HEK293 (cell line): ENCODE measurements around the gene PLXNA2.

Experiments used
- CTCF ChIA-PET: fragments of 350-600 bp; formaldehyde crosslinking; extraction: SDS; loops from one replicate; lab custom pipeline; 2021; ENCODE audit warnings: antibody characterized with exemption; lab: Yijun Ruan, JAX
- POLR2A ChIA-PET: fragments of 300-600 bp; formaldehyde crosslinking; extraction: SDS; loops from one replicate; lab custom pipeline; 2020; ENCODE audit warnings: antibody characterized with exemption, inconsistent platforms; lab: Yijun Ruan, JAX
- H3K27ac ChIP-seq: fragments of 200-500 bp; sonication (Bioruptor generic); 2 replicates; pipeline ENCODE4 v1.5.1; 2014; ENCODE audit warnings: low read depth, low read length, control low read depth, inconsistent platforms; ENCODE audit errors: extremely low read depth
- H3K36me3 ChIP-seq, 2 experiments: fragments of 200-500 bp in 1 of 2; sonication (Bioruptor generic) in 1 of 2; 1 replicate in 1 of 2; 2 replicates in 1 of 2; pipeline ENCODE4 v1.5.1; 2014 to 2017; ENCODE audit warnings: inconsistent platforms in 2 of 2, low read length in 2 of 2; ENCODE audit not compliant: control insufficient read depth in 2 of 2, insufficient read depth in 1 of 2
- H3K4me1 ChIP-seq: fragments of 200-500 bp; sonication (Bioruptor generic); 2 replicates; pipeline ENCODE4 v1.5.1; 2014; ENCODE audit warnings: mild to moderate bottlenecking, low read length, inconsistent platforms; ENCODE audit not compliant: control insufficient read depth, insufficient read depth
- H3K4me3 ChIP-seq: 2 replicates; pipeline ENCODE4 v1.5.1; 2011; ENCODE audit warnings: low read depth, mild to moderate bottlenecking, control low read depth, low read length, moderate library complexity
- H3K9me3 ChIP-seq: fragments of 200-500 bp; sonication (Bioruptor generic); 2 replicates; pipeline ENCODE4 v1.5.1; 2014; ENCODE audit warnings: low read depth, low read length, inconsistent platforms; ENCODE audit not compliant: control insufficient read depth, insufficient read depth
- HOXA7 ChIP-seq: sonication (generic); formaldehyde crosslinking; IDR thresholded peaks from 2 replicates; pipeline ENCODE4 v1.8.1; 2022; ENCODE audit warnings: missing genetic modification reagents, borderline replicate concordance
- ZBTB17 ChIP-seq: fragments of 450-650 bp; formaldehyde crosslinking; IDR thresholded peaks from 2 replicates; pipeline ENCODE4 v1.5.1; 2016; ENCODE audit warnings: missing biosample characterization, missing genetic modification characterization
- ZNF221 ChIP-seq: fragments of 450-650 bp; formaldehyde crosslinking; IDR thresholded peaks from 2 replicates; pipeline ENCODE4 v1.5.1; 2017; ENCODE audit warnings: missing biosample characterization, missing genetic modification characterization, borderline replicate concordance
- ZNF629 ChIP-seq: fragments of 450-650 bp; formaldehyde crosslinking; IDR thresholded peaks from 2 replicates; pipeline ENCODE4 v1.5.1; 2017; ENCODE audit warnings: missing biosample characterization, missing genetic modification characterization
- ZNF768 ChIP-seq: fragments of 450-650 bp; formaldehyde crosslinking; IDR thresholded peaks from 2 replicates; pipeline ENCODE4 v1.5.1; 2018; ENCODE audit warnings: missing biosample characterization, mild to moderate bottlenecking, missing genetic modification characterization
- ZSCAN16 ChIP-seq: fragments of 450-650 bp; formaldehyde crosslinking; IDR thresholded peaks from 2 replicates; pipeline ENCODE4 v1.5.1; 2016; ENCODE audit warnings: missing biosample characterization, missing genetic modification characterization
- TF ChIP-seq, protein P1 (sequence below): fragments of 450-650 bp; formaldehyde crosslinking; IDR thresholded peaks from 2 replicates; pipeline ENCODE4 v1.5.1; 2017; ENCODE audit warnings: missing biosample characterization, missing genetic modification characterization
- TF ChIP-seq, protein P2 (sequence below): fragments of 450-650 bp; formaldehyde crosslinking; IDR thresholded peaks from 2 replicates; pipeline ENCODE4 v1.5.1; 2016; ENCODE audit warnings: missing biosample characterization, missing genetic modification characterization
- TF ChIP-seq, protein P3 (sequence below): fragments of 450-650 bp; formaldehyde crosslinking; IDR thresholded peaks from 2 replicates; pipeline ENCODE4 v1.5.1; 2016; ENCODE audit warnings: missing biosample characterization, missing genetic modification characterization
- TF ChIP-seq, protein P4 (sequence below): fragments of 450-650 bp; formaldehyde crosslinking; IDR thresholded peaks from 2 replicates; pipeline ENCODE4 v1.5.1; 2016; ENCODE audit warnings: missing biosample characterization, missing genetic modification characterization
- TF ChIP-seq, protein P5 (sequence below): fragments of 450-650 bp; formaldehyde crosslinking; IDR thresholded peaks from 2 replicates; pipeline ENCODE4 v1.5.1; 2016; ENCODE audit warnings: missing biosample characterization, missing genetic modification characterization

Gene PLXNA2

DNA sequence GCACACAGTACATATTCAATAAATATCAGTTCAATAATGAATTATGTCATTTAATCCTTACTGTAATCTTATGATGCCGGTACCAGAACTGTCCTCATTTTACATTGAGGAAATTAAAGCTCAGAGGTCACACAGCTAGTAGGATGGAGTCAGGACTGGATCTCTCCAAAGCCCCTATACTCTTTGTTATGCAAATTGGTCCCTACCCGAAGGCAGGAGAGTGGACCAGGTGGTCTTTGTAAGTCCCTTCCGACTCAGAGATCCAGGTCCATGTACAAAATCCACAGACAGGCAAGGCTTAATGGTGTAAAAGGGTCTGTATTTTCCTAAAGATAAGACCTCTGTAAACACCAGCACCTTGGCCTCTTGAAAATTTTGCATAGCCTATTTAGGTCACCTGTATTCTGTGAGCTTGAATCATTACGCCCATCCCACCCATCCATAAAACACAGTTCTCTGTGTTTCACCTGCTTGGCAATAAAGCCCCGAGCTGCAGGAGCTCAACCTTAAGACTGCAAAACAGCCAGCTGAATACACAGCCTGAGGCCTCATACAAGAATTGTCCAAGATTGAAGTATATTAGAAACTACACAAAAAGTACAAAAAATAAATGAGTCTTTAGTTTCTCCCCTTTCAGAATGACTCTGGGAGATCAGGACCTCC, 41.7 kb downstream of the PLXNA2 start:
- ChIA-PET CTCF (interaction anchor here (0.7 to 1.8 kb wide), 6 partner anchors 18 to 1470 kb away, joined by 3 to 9 read pairs (median 4); no protein-coding TSS in a partner anchor), POLR2A (no interaction called here)
- Histone ChIP-seq H3K4me3 (no peak overlapping the region), H3K4me1 (peaks cover 17% of the 10 kb centered on the region), H3K9me3 (no peaks in the 10 kb centered on the region), H3K27ac (peak overlapping the region; percentile 79), H3K36me3 (peaks cover 0 to 6% of the 10 kb centered on the region in 2 experiments; a peak in 1 of 3 replicates)
- TF ChIP-seq ZNF768 (tag by site-specific recombination), result no peak
- TF ChIP-seq, protein P1, sequence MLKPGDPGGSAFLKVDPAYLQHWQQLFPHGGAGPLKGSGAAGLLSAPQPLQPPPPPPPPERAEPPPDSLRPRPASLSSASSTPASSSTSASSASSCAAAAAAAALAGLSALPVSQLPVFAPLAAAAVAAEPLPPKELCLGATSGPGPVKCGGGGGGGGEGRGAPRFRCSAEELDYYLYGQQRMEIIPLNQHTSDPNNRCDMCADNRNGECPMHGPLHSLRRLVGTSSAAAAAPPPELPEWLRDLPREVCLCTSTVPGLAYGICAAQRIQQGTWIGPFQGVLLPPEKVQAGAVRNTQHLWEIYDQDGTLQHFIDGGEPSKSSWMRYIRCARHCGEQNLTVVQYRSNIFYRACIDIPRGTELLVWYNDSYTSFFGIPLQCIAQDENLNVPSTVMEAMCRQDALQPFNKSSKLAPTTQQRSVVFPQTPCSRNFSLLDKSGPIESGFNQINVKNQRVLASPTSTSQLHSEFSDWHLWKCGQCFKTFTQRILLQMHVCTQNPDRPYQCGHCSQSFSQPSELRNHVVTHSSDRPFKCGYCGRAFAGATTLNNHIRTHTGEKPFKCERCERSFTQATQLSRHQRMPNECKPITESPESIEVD (tag by site-specific recombination), result peak; percentile 63; the same call in 1 of the 2 replicates

DNA sequence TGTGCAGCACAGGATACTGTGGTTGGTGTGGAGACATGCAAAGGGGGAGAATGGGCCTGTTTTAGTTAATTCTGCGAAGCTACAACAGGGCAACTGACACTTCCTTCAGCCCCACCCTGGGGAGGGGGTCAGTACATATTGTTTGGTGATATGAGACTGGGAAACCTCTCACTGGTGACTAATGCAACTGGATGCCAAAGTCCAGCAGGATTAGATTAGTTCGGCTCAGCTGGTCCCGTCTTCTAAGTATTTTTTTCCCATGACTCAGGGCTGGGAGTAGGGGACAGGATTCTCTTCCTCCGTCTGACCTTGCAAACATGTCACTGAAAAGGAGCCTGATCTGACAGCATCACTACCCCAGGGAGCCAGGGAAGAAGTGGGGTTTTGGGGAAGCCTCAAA, 43.0 kb downstream of the PLXNA2 start:
- ChIA-PET POLR2A (no interaction called here), CTCF (interaction anchor here (1.2 to 1.8 kb wide), 2 partner anchors 38 to 45 kb away, joined by 3 to 5 read pairs; no protein-coding TSS in a partner anchor)
- no peak overlapping the region for H3K27ac ChIP-seq
- peaks cover 17% of the 10 kb centered on the region for H3K4me1 ChIP-seq
- no peaks in the 10 kb centered on the region for H3K9me3 ChIP-seq
- no peak overlapping the region for H3K4me3 ChIP-seq
- peaks cover 0 to 6% of the 10 kb centered on the region in 2 experiments; a peak in 1 of 3 replicates for H3K36me3 ChIP-seq
- TF ChIP-seq ZNF221 (tag by site-specific recombination) (no peak), ZNF629 (tag by site-specific recombination) (peak; percentile 23; the same call in 1 of the 2 replicates), ZSCAN16 (tag by site-specific recombination) (no peak), ZBTB17 (no peak), HOXA7 (CRISPR knock-in tag) (no peak)
- TF ChIP-seq, protein P2, sequence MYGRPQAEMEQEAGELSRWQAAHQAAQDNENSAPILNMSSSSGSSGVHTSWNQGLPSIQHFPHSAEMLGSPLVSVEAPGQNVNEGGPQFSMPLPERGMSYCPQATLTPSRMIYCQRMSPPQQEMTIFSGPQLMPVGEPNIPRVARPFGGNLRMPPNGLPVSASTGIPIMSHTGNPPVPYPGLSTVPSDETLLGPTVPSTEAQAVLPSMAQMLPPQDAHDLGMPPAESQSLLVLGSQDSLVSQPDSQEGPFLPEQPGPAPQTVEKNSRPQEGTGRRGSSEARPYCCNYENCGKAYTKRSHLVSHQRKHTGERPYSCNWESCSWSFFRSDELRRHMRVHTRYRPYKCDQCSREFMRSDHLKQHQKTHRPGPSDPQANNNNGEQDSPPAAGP (tag by site-specific recombination), result 0 out of 2 replicates have a peak, but pooled peaks have one; percentile 57
- TF ChIP-seq, protein P3, sequence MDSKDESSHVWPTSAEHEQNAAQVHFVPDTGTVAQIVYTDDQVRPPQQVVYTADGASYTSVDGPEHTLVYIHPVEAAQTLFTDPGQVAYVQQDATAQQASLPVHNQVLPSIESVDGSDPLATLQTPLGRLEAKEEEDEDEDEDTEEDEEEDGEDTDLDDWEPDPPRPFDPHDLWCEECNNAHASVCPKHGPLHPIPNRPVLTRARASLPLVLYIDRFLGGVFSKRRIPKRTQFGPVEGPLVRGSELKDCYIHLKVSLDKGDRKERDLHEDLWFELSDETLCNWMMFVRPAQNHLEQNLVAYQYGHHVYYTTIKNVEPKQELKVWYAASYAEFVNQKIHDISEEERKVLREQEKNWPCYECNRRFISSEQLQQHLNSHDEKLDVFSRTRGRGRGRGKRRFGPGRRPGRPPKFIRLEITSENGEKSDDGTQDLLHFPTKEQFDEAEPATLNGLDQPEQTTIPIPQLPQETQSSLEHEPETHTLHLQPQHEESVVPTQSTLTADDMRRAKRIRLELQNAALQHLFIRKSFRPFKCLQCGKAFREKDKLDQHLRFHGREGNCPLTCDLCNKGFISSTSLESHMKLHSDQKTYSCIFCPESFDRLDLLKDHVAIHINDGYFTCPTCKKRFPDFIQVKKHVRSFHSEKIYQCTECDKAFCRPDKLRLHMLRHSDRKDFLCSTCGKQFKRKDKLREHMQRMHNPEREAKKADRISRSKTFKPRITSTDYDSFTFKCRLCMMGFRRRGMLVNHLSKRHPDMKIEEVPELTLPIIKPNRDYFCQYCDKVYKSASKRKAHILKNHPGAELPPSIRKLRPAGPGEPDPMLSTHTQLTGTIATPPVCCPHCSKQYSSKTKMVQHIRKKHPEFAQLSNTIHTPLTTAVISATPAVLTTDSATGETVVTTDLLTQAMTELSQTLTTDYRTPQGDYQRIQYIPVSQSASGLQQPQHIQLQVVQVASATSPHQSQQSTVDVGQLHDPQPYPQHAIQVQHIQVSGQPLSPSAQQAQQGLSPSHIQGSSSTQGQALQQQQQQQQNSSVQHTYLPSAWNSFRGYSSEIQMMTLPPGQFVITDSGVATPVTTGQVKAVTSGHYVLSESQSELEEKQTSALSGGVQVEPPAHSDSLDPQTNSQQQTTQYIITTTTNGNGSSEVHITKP (tag by site-specific recombination), result no peak
- TF ChIP-seq, protein P4, sequence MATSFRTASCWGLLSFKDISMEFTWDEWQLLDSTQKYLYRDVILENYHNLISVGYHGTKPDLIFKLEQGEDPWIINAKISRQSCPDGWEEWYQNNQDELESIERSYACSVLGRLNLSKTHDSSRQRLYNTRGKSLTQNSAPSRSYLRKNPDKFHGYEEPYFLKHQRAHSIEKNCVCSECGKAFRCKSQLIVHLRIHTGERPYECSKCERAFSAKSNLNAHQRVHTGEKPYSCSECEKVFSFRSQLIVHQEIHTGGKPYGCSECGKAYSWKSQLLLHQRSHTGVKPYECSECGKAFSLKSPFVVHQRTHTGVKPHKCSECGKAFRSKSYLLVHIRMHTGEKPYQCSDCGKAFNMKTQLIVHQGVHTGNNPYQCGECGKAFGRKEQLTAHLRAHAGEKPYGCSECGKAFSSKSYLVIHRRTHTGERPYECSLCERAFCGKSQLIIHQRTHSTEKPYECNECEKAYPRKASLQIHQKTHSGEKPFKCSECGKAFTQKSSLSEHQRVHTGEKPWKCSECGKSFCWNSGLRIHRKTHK (tag by site-specific recombination), result no peak
- TF ChIP-seq, protein P5, sequence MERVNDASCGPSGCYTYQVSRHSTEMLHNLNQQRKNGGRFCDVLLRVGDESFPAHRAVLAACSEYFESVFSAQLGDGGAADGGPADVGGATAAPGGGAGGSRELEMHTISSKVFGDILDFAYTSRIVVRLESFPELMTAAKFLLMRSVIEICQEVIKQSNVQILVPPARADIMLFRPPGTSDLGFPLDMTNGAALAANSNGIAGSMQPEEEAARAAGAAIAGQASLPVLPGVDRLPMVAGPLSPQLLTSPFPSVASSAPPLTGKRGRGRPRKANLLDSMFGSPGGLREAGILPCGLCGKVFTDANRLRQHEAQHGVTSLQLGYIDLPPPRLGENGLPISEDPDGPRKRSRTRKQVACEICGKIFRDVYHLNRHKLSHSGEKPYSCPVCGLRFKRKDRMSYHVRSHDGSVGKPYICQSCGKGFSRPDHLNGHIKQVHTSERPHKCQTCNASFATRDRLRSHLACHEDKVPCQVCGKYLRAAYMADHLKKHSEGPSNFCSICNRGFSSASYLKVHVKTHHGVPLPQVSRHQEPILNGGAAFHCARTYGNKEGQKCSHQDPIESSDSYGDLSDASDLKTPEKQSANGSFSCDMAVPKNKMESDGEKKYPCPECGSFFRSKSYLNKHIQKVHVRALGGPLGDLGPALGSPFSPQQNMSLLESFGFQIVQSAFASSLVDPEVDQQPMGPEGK (tag by site-specific recombination), result peak; percentile 26; the same call in 1 of the 2 replicates
